Upper lobe of left lung (tissue), 6 donors: ENCODE measurements around the gene IRS1. TPM values are rescaled to one million over a fixed set of nuclear protein-coding genes. Genes with fewer than 3 reads are reported as not detected.

Experiments used
- ATAC-seq, 2 donors: fragments of 200-7000 bp; cut with Tn5 transposase; one replicate each; pipeline ENCODE4 v1.9.1; 2022; ENCODE audit warnings: mild to moderate bottlenecking in 2 of 2, moderate library complexity in 2 of 2; ENCODE audit not compliant: low FRiP score in 2 of 2
- DNase-seq, 2 donors: peaks; one replicate each; pipeline ENCODE4 v3.0.0-alpha.2; 2019 to 2020
- H3K27ac ChIP-seq, 4 donors: fragments of 200-600 bp; sonication (generic); one replicate each; pipeline ENCODE4 v1.5.1; 2016 to 2019
- H3K27me3 ChIP-seq, 4 donors: fragments of 200-600 bp; sonication (generic); one replicate each; pipeline ENCODE4 v1.5.1; 2017 to 2019
- H3K36me3 ChIP-seq, 4 donors: fragments of 200-600 bp; sonication (generic); one replicate each; pipeline ENCODE4 v1.5.1; 2016 to 2019
- H3K4me1 ChIP-seq, 4 donors: fragments of 200-600 bp; sonication (generic); one replicate each; pipeline ENCODE4 v1.5.1; 2018 to 2019
- H3K4me3 ChIP-seq, 4 donors: fragments of 200-600 bp; sonication (generic); one replicate each; pipeline ENCODE4 v1.5.1; 2017 to 2019; ENCODE audit warnings: mild to moderate bottlenecking in 2 of 4, moderate library complexity in 1 of 4
- H3K9me3 ChIP-seq, 4 donors: fragments of 200-600 bp; sonication (generic); one replicate each; pipeline ENCODE4 v1.5.1; 2018 to 2019
- EP300 ChIP-seq, 4 donors: sonication (generic); formaldehyde crosslinking; IDR thresholded peaks; one replicate each; pipeline ENCODE4 v1.5.1; 2017; ENCODE audit warnings: antibody characterized with exemption in 4 of 4, control low read depth in 2 of 4
- POLR2A ChIP-seq, 4 donors: fragments of 450-650 bp; IDR thresholded peaks; one replicate each; pipeline ENCODE4 v1.5.1; 2016 to 2017; ENCODE audit warnings: antibody characterized with exemption in 4 of 4, mild to moderate bottlenecking in 2 of 4
- POLR2AphosphoS5 ChIP-seq, 2 donors: sonication (generic); formaldehyde crosslinking; IDR thresholded peaks; one replicate each; pipeline ENCODE4 v1.5.1; 2017; ENCODE audit warnings: antibody characterized with exemption in 2 of 2
- WGBS, 2 donors: methylation state at CpG; one replicate each; pipeline ENCODE4 v1.1.5; 2017 to 2018; 5-methylcytosine and 5-hydroxymethylcytosine counted together
- total RNA-seq, 6 donors: library from RNA; depleted of rRNA in 4 of 6; stranded (reverse); fragments of >200 nt in 4 of 6; gene quantifications; one replicate each; pipeline versions ENCODE4 v1.1.0 to v1.2.1, GENCODE V29; 2016 to 2021
- TF ChIP-seq, protein P1 (sequence below), 6 experiments: fragments of 450-650 bp in 4 of 6; fragments of 200-600 bp in 2 of 6; sonication (generic) in 2 of 6; IDR thresholded peaks; one replicate each; pipeline ENCODE4 v1.5.1; 2016 to 2019; ENCODE audit warnings: antibody characterized with exemption in 6 of 6
- donor health status: DM: no; HTN: no; CAD: no; lungs with moderate emphysema.
- donor health status: DM: no; HTN: yes; CAD: no; lungs with severe emphysema.

Gene IRS1
- total RNA-seq, 6 donors from 2014 or later: 9.3 to 14.3 (median 12.4) TPM

DNA sequence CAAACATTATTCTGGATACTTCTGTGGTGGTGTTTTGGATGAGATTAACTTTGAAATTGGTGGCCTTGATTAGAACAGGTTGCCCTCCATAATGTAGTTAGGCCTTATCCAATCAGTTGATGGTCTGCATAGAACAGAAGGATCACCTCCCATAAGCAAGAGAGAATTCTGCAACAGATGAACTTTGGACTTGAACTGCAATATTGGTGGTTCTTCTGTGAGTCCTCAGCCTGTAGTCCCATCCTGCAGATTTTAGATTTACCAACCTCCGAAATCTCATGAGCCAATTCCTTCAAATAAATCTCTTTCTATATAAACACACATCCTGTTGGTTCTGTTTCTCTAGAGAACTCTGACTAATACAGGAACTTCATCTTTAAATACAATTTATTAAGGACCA, 81.9 kb downstream of the IRS1 start:
- Histone ChIP-seq H3K4me3 (no peak overlapping the region), H3K4me1 (no peaks in the 10 kb centered on the region), H3K9me3 (no peaks in the 10 kb centered on the region), H3K27ac (no peak overlapping the region), H3K27me3 (no peaks in the 10 kb centered on the region), H3K36me3 (no peaks in the 10 kb centered on the region)
- ATAC-seq (no peak), DNase-seq (no peak)
- WGBS, 2 donors: 89 to 100% methylated on average over 1 of the region's 1 CpG
- TF ChIP-seq EP300 (IDR thresholded peaks at IDR 0.05) (no peak), POLR2A (IDR thresholded peaks at IDR 0.05) (no peak), POLR2AphosphoS5 (IDR thresholded peaks at IDR 0.05) (no peak)
- TF ChIP-seq, protein P1, sequence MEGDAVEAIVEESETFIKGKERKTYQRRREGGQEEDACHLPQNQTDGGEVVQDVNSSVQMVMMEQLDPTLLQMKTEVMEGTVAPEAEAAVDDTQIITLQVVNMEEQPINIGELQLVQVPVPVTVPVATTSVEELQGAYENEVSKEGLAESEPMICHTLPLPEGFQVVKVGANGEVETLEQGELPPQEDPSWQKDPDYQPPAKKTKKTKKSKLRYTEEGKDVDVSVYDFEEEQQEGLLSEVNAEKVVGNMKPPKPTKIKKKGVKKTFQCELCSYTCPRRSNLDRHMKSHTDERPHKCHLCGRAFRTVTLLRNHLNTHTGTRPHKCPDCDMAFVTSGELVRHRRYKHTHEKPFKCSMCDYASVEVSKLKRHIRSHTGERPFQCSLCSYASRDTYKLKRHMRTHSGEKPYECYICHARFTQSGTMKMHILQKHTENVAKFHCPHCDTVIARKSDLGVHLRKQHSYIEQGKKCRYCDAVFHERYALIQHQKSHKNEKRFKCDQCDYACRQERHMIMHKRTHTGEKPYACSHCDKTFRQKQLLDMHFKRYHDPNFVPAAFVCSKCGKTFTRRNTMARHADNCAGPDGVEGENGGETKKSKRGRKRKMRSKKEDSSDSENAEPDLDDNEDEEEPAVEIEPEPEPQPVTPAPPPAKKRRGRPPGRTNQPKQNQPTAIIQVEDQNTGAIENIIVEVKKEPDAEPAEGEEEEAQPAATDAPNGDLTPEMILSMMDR (IDR thresholded peaks at IDR 0.05): no peak

DNA sequence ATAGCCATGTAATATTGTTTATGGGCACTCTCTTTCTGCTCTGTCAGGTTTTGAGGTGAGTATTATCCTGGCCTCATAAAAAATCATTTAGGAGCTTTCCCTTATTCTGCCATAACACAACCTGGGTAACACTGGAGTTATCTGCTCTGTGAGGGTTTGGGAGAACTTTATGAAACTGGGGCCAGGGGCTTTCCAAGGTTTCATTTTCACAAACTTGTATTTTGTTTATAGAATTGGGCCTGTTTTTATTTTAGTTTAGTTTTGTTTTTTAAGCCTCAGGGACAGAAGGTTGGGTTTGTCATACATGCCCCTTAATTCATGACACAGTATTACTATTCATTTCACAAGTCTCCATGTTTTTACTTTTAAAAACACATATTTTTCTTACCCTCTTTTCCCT, 83.5 kb downstream of the IRS1 start:
- H3K9me3 ChIP-seq: no peaks in the 10 kb centered on the region

DNA sequence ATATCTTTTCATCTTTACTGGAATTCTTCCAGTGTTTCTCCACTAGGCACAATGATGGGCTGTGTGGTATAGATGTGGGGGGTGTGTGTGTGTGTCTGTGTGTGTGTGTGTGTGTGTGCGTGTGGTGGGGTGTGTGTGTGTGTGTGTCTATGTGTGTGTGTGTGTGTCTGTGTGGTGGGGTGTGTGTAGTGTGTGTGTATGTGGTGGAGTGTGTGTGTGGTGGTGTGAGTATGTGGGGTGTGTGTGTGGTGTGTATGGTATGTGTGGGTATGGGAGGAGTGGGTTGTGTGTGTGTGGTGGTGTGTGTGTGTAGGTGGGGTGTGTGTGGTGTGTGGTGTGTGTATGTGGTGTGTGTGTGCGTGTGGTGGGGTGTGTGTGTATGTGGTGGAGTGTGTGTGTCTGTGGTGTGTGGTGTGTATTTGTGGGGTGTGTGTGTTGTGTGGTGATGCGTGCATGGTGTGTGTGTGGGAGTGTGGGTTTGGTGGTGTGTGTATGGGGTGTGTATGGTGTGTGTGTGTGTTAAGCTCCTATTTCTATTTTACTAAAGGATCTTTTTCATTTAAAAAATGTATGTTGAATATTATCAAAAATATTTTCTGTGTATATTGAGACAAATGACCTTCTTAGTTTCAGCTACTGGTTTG, 84.2 kb downstream of the IRS1 start:
- H3K27ac ChIP-seq: no peak overlapping the region
- ATAC-seq (peak in 1 of 2 donors; percentile 46), DNase-seq (peak in 1 of 2 donors; percentile 11)
- no peak overlapping the region for H3K4me3 ChIP-seq
- H3K4me1 ChIP-seq: no peaks in the 10 kb centered on the region
- no peaks in the 10 kb centered on the region for H3K27me3 ChIP-seq
- H3K36me3 ChIP-seq: no peaks in the 10 kb centered on the region
- H3K9me3 ChIP-seq: no peaks in the 10 kb centered on the region
- no peak for TF ChIP-seq EP300 (IDR thresholded peaks at IDR 0.05)
- WGBS, 2 donors: 82 to 90% methylated on average over 3 of the region's 3 CpGs

More for the DNA sequence above, 83.5 kb downstream of the IRS1 start:
- Histone ChIP-seq H3K4me3 (no peak overlapping the region), H3K4me1 (no peaks in the 10 kb centered on the region), H3K36me3 (no peaks in the 10 kb centered on the region), H3K27me3 (no peaks in the 10 kb centered on the region), H3K27ac (no peak overlapping the region)
- TF ChIP-seq, protein P1 (IDR thresholded peaks at IDR 0.05): no peak
- TF ChIP-seq POLR2AphosphoS5 (IDR thresholded peaks at IDR 0.05) (no peak), EP300 (IDR thresholded peaks at IDR 0.05) (no peak), POLR2A (IDR thresholded peaks at IDR 0.05) (no peak)
- no peak for ATAC-seq
- DNase-seq: no peak

DNA sequence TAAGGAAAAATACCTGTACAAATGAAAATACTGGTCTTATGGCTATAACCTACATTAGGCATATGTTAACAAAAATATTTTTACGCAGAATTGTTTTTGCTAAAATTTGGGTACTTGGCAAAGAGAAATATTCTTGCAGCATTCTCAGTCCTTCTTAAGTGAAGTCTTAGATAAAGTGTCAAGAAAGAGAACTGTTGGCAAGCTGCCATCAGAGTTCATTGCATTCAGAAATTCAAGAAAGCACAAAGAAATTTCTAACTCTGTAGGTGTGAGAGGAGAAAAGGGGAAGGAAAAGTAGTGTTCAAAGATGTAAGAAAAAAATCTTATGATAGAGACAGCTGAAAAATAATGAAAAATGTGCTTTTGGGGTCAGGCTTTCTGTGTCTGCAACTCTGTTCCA, 86.7 kb downstream of the IRS1 start:
- Histone ChIP-seq H3K9me3 (no peaks in the 10 kb centered on the region), H3K4me1 (no peaks in the 10 kb centered on the region), H3K36me3 (no peaks in the 10 kb centered on the region), H3K27me3 (no peaks in the 10 kb centered on the region), H3K27ac (no peak overlapping the region), H3K4me3 (no peak overlapping the region)
- DNase-seq (no peak), ATAC-seq (no peak)
- WGBS, 2 donors: 66 to 68% methylated on average over 1 of the region's 1 CpG
- no peak for TF ChIP-seq POLR2AphosphoS5 (IDR thresholded peaks at IDR 0.05)
- TF ChIP-seq, protein P1 (IDR thresholded peaks at IDR 0.05): no peak
- no peak for TF ChIP-seq EP300 (IDR thresholded peaks at IDR 0.05)
- TF ChIP-seq POLR2A (IDR thresholded peaks at IDR 0.05): no peak

DNA sequence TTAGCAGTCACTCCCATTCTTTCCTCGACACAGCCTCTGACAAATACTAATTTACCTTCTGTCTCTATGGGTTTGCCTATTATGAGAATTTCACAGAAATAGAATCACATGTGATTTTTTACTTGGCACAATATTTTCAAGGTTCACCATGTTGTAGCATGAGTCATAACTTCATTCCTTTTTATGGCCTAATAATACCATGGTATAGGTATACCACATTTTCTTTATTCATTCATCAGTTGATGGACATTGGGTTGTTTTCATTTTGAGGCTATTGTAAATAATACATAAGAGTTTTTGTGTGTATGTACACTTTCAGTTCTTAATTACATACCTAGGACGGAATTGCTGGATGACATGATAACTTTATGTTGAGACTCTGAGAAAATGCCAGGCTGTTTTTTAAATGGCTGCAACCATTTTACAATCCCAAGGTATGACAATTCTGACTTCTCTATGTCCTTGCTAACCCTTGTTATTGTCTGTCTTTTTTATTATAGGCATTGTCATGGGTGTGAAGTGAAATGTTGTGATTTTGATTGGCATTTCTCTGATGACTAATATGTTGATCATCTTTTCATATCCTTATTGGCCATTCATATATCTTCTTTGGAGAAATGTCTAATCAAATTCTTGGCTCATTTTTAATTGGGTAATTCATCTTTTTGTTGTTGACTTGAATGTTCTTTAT, 87.9 kb downstream of the IRS1 start:
- no peak for ATAC-seq
- TF ChIP-seq, protein P1 (IDR thresholded peaks at IDR 0.05): no peak
- TF ChIP-seq POLR2AphosphoS5 (IDR thresholded peaks at IDR 0.05) (no peak), EP300 (IDR thresholded peaks at IDR 0.05) (no peak)
- no peaks in the 10 kb centered on the region for H3K9me3 ChIP-seq
- DNase-seq: no peak
- H3K27ac ChIP-seq: no peak overlapping the region
- H3K36me3 ChIP-seq: no peaks in the 10 kb centered on the region
- H3K4me3 ChIP-seq: no peak overlapping the region
- H3K4me1 ChIP-seq: no peaks in the 10 kb centered on the region
- no peaks in the 10 kb centered on the region for H3K27me3 ChIP-seq
- 92 to 95% methylated on average over 2 of the region's 2 CpGs for WGBS, 2 donors
